ENCODE data around the gene DEFB123.

DEFB123 gene

GRCh38 chr20:31403886-31404285 lies 36.5 kb upstream of the DEFB123 start:
- TF ChIP-seq CTCF (conservative IDR thresholded peaks at IDR 0.05; ENCODE audit: low read length) (no peak), EZH2phosphoT487 (IDR thresholded peaks at IDR 0.05; ENCODE audit: borderline replicate concordance) (no peak)
- Histone ChIP-seq H3K27me3 (ENCODE audit: insufficient read depth, low read length, poor library complexity, severe bottlenecking) (no peaks in the 10 kb centered on the region), H3K9me2 (replicated peaks; ENCODE audit: low read depth, low read length) (no peaks in the 10 kb centered on the region), H3K79me2 (ENCODE audit: insufficient read depth, low read length) (no peaks in the 10 kb centered on the region), H3K4me2 (ENCODE audit: low read depth, low read length, poor library complexity, severe bottlenecking) (no peak overlapping the region), H3K9me3 (ENCODE audit: insufficient read depth, low read depth, low read length) (no peaks in the 10 kb centered on the region; the same call in 1 of the 2 replicates), H4K20me1 (ENCODE audit: insufficient read depth, low read length, poor library complexity, severe bottlenecking) (no peaks in the 10 kb centered on the region), H3K9ac (ENCODE audit: low read depth, low read length, poor library complexity, severe bottlenecking) (no peak overlapping the region), H2AFZ (ENCODE audit: low read length) (no peak overlapping the region), H3K4me1 (ENCODE audit: insufficient read depth, low read length, poor library complexity, severe bottlenecking) (no peaks in the 10 kb centered on the region), H3K4me3 (ENCODE audit: low read length, poor library complexity, severe bottlenecking) (no peak overlapping the region), H3F3A (ENCODE audit: low read depth) (no peaks in the 10 kb centered on the region), H3K36me3 (ENCODE audit: insufficient read depth, low read length) (no peaks in the 10 kb centered on the region)

- Histone ChIP-seq H3K4me2 (ENCODE audit: low read depth, low read length, poor library complexity, severe bottlenecking) (no peak within 1 kb of the TSS), H3K9me3 (ENCODE audit: insufficient read depth, low read depth, low read length) (no peaks in the 10 kb centered on the region; the same call in 1 of the 2 replicates), H3K36me3 (ENCODE audit: insufficient read depth, low read length) (no peaks in the 10 kb centered on the region)
These were observed 34.3 kb upstream of the DEFB123 start, which contains the start of gene DEFB121 for GRCh38 chr20:31406115-31406514. TSS of gene DEFB121 (minus strand) at chr20:31406215. CDS start at chr20:31406152, 63 bp downstream.

GRCh38 chr20:31410011-31410410 lies 30.4 kb upstream of the DEFB123 start:
- H3K4me1 ChIP-seq (ENCODE audit: insufficient read depth, low read length, poor library complexity, severe bottlenecking) = no peaks in the 10 kb centered on the region
- H3K4me2 ChIP-seq (ENCODE audit: low read depth, low read length, poor library complexity, severe bottlenecking) = no peak overlapping the region
- H3K9me2 ChIP-seq (replicated peaks; ENCODE audit: low read depth, low read length) = no peaks in the 10 kb centered on the region
- H4K20me1 ChIP-seq (ENCODE audit: insufficient read depth, low read length, poor library complexity, severe bottlenecking) = no peaks in the 10 kb centered on the region
- H3K36me3 ChIP-seq (ENCODE audit: insufficient read depth, low read length) = no peaks in the 10 kb centered on the region
- H3K27me3 ChIP-seq (ENCODE audit: insufficient read depth, low read length, poor library complexity, severe bottlenecking) = no peaks in the 10 kb centered on the region
- no peak overlapping the region for H3K9ac ChIP-seq (ENCODE audit: low read depth, low read length, poor library complexity, severe bottlenecking)
- no peaks in the 10 kb centered on the region for H3F3A ChIP-seq (ENCODE audit: low read depth)
- H3K4me3 ChIP-seq (ENCODE audit: low read length, poor library complexity, severe bottlenecking) = no peak overlapping the region
- no peaks in the 10 kb centered on the region for H3K79me2 ChIP-seq (ENCODE audit: insufficient read depth, low read length)
- H2AFZ ChIP-seq (ENCODE audit: low read length) = no peak overlapping the region
- TF ChIP-seq CTCF (conservative IDR thresholded peaks at IDR 0.05; ENCODE audit: low read length) (no peak), EZH2phosphoT487 (IDR thresholded peaks at IDR 0.05; ENCODE audit: borderline replicate concordance) (no peak)
- no peaks in the 10 kb centered on the region for H3K9me3 ChIP-seq (ENCODE audit: insufficient read depth, low read depth, low read length)

More at GRCh38 chr20:31406115-31406514, 34.3 kb upstream of the DEFB123 start, which contains the start of gene DEFB121:
- H3K79me2 ChIP-seq (ENCODE audit: insufficient read depth, low read length) = no peaks in the 10 kb centered on the region
- H3K27me3 ChIP-seq (ENCODE audit: insufficient read depth, low read length, poor library complexity, severe bottlenecking) = no peaks in the 10 kb centered on the region
- TF ChIP-seq CTCF (conservative IDR thresholded peaks at IDR 0.05; ENCODE audit: low read length) (no peak), EZH2phosphoT487 (IDR thresholded peaks at IDR 0.05; ENCODE audit: borderline replicate concordance) (no peak)
- H3F3A ChIP-seq (ENCODE audit: low read depth) = no peaks in the 10 kb centered on the region
- no peaks in the 10 kb centered on the region for H3K9me2 ChIP-seq (replicated peaks; ENCODE audit: low read depth, low read length)
- no peaks in the 10 kb centered on the region for H4K20me1 ChIP-seq (ENCODE audit: insufficient read depth, low read length, poor library complexity, severe bottlenecking)
- H3K4me3 ChIP-seq (ENCODE audit: low read length, poor library complexity, severe bottlenecking) = no peak within 1 kb of the TSS
- H3K4me1 ChIP-seq (ENCODE audit: insufficient read depth, low read length, poor library complexity, severe bottlenecking) = no peaks in the 10 kb centered on the region
- no peak within 1 kb of the TSS for H2AFZ ChIP-seq (ENCODE audit: low read length)
- no peak within 1 kb of the TSS for H3K9ac ChIP-seq (ENCODE audit: low read depth, low read length, poor library complexity, severe bottlenecking)
